Stimulated activated CD8-positive, alpha-beta memory T cell treated with anti-CD3 and anti-CD28 coated beads, Interleukin-7, amount 100 ng/mL, for 4 hours (primary cell): ENCODE data around the gene TOMM40L.
"Not testable (repeated sequence)": the region's sequence is repeated elsewhere in the genome, so short reads cannot be mapped to it uniquely, and the experiment has no call there.

ENCODE experiments used
- DNase-seq, 2 donors: peaks; one replicate each; pipeline ENCODE4 v3.0.0-alpha.2; 2020; ENCODE audit warnings: low read depth in 2 of 2

The TOMM40L gene

DNA sequence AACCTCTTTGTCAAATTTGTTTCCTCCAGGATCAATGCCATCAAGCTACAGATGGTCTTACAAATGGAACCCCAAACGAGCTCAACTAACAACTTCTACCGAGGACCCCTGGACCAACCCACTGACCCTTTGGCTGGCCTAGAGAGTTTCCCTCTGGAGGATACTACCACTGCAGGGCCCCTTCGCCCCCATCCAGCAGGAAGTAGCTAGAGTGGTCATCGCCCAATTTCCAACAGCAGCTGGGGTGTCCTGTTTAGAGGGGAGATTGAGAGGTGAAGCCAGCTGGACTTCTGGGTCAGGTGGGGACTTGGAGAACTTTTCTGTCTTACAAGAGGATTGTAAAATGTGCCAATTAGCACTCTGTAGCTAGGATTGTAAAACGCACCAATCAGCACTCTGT, 31.2 kb downstream of the TOMM40L start:
- DNase-seq = not testable (repeated sequence)

DNA sequence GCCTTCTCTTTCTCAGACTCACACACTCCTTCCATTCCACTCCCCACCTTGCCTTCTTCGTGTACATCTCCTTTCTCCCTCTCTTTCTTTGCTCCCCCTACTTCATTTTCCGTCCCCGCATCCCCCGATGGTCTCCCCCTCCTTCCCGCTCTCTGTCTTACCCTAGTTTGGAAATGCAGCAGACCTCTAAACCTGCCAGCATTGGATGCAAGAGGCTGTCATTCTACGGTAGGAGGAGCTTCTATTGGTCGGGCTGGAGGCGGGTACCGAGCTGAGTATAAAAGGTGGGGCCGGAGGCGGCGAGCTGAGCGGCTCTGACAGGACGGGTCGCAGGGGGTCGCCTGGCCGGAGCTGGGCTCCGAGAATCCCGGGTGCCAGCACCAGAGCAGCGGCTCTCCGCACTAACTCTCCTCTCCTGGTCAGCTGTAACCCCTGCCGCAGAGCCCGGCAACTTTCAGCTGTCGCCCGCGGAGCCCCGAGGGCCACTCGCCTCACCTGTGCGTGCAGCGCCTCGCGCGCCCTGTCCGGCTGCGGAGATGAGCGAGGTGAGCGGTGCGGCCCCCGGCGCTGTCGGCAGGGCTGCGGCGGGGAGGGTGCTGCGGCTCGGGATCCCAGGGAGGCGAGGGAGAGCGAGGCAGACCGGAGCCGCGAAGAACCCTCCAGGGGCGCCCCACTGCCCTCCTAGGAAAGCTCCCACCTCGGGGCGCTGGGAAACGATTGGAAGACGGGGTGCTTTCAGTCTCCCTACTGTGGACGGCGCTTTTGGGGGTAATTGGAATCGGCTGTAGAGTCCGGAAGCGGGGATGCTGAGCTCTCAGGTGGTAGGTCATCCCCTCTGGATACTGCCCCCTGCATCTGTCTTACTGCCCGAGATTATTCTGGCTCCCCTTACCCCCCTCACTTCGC, 32.8 kb downstream of the TOMM40L start, which contains the start of gene PCP4L1:
PCP4L1 (plus strand) TSS at position 307 of the 906 bp plus-strand sequence; CDS start at position 537, 230 bp downstream.
- peak in 1 of 2 donors; percentile 13 for DNase-seq

DNA sequence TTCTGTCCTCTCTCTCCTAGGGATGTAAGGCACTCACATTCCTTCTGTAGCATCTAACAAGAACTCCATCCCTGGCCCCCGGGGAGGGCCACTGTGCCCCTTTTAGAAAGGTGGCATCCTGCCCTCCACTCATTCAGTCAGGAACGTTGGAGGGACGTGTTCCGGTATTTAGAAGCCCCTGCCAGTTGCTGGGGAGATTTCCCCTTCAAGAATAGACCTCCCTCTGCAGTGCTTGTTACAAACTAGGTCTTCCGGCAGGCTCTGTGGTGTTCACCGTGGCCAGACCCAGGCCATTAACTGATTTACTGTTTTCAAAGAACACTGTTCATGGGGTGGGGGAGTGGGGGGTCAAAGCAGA, 33.5 kb downstream of the TOMM40L start:
- DNase-seq = no peak

DNA sequence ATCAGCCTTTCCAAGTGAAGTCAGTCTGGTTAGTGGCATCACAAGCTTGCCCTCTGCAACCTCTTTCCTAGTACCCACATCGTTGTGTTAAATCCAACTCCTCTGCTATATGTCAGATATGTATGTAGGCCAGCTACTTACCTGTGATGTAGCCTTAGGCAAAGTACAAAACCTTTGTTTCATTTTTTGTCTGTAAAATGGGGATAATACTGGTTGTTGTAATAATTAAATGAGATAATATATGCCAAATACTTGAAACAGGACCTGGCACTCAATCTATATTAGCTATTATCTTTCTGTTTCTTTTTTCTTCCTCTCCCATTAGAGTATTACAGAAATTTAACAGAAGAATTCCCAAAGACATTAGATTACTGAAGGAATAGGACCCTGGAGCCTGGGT, 33.9 kb downstream of the TOMM40L start:
- no peak for DNase-seq

DNA sequence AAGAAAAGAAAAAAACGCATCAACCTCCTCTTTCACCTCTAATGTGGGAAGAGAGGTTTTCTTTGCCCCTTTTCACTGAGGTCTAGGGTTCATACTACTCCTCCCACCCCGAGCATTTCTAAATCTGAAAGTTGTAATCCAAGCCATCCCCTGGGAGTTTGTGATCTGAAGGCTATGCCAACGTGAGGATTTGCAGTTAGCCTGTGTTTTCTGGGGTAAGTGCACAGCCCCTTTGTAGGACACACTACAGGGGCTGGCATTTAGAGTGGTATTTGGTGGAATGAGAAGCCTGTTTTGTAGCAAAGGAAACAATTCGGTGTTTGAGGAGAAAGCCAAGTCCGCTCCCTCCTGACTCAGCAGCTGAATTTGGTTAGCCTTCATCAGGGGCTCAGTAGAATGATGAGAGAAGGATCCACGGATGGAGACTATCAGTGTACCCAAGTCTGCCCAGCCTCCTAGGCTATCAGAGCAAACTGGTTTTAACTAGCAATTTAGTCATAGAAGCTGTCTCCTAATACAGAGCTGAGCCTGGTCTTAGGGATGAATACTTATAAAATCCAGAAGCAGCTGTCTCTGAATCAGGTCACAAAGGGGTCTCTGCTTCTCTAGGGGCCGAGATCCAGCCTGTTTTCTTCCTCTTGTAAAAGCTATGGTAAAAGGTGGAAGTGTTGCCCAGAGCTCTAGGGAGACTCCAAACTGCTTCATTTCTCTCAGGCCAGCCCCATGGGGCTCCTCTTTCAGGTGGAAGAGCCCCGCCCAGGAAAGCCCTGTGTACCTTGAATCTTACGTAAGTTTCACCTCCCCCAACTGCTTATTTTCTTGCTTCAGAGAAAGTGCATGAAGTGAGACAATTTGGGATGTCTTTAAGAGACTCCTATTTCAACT, 34.8 kb downstream of the TOMM40L start:
- no peak for DNase-seq

DNA sequence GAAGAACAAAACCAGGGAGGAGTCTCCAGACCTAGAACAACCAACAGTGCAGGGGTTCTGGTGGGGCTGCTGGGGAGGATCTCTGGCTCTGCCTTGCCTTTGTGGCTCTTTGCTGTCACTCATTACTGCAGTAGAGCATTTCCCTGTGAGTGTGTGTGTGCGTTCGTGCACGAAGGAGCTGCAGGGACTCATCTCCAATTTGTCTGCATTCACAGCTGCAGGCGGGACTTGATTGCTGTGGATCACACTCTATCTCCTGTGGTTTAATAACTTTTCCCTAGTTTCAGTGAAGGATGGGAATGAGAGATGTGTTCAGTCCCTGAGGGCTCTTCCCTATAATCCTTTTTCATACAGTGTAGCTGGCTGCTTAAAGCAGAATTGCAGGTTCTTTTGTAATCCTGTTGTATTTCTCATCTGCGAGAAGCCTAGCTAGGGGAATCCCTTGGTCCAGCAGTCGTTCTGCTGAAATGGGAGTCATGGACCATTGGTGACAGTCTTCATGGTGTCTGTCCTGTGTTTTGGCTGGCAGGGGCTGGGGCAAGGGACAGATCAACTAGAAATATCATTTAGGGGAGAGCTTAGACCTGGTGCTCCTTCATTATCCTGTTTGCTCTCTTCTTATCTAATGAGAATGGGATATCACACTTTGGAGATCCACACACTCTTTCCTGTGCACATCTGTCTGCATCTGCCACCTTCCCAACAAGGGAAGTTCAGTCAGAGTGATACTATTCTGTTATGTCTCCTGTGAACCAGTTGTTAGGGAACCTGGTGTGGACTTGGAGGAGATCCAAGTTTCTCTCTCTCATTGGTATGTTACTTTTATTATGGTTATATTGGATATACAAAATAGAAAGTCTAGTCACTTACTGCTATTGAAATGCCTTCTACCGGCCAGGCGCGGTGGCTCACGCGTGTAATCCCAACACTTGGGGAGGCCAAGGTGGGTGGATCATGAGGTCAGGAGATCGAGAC, 35.7 kb downstream of the TOMM40L start:
- DNase-seq = no peak

DNA sequence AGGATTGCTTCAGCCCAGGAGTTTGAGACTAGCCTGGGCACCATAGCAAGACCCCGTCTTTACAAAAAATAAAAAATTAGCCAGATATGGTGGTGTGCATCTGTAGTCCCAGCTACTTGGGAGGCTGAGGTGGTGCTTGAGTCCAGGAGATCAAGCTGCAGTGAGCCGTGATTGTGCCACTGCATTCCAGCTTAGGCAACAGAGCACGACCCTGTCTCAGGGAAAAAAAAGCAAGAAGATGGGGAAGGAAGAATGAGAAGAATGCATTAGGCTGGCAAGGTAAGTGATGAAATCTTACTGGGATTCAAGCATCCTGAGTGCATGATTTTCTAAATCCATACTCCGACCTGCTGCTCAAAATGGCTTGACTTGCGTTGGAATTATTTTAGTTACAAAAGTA, 39.4 kb downstream of the TOMM40L start:
- no peak for DNase-seq

DNA sequence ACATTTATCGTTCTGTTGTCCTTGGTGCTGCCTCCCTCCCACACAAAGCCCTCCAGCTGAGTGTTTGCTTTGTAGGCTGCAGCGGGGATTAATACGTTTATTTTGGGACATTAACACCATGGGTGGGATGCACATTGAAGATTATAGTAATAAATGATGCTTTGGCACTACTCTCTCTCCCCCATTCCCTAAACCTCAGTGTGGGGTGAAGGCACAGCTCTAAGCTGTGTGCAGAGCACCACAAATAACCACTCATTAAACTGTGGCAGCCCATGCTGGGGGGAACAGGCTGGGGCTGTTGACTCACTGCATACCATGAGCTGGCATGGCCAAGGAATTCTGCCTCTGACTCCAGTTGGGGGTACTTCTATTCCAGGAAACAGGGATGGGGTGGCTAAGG, 40.3 kb downstream of the TOMM40L start:
- DNase-seq = no peak

DNA sequence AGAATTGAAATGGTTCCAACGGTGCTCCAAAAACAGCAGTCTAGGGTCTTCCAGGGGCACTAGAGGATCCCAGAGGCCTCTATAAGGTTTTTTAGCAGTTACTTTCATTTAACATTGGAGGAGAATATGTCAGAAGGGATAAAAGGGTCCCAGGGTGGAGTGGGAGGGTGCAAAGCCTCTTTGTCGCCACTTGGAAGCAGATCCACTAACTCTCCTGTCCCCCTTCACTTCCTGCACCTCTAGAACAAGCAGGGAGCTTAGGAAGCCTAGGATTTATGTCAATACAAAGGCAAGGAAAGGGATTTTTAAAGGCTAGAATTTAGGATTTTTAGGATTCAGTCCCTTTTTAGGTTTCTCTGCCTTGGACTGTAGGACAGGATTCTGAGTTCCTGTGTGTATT, 41.0 kb downstream of the TOMM40L start:
- no peak for DNase-seq

DNA sequence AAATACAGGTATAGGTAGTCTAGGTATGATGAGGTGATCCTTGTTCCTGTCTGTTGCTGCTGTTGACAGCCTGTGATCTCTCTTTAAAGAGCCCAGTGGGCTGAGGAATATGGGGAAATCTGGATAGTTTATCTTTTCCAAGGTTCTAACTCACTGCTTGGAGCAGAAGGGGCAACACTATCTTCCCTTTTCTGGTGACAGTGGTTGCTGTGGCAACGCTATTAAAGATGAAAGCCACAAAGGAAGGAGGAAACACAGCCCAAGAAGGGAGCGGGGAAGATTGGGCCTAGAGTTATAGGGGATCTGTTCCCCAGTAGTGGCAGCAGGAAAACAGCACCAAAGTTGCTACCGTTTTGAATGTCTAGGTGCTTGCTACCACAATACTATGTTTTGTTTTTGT, 41.5 kb downstream of the TOMM40L start:
- no peak for DNase-seq

DNA sequence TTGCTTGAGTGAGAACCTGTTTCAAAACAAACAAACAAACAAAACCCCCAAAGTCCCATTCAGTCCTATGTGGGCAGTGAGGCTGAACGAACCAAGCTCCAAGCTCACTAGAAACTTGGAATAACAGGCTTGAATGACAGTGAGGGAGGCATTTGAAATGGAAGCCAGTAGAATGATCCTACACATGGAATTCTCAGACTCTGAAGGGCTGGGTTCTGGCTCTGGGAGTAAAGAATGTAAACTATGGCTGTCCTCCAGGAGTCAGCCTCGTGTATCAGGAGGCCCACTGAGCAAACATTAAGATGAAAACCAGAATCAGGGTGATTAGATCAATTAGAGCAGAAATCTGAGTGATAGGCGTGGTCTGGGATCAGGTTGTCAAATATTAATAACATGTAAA, 47.5 kb downstream of the TOMM40L start:
- DNase-seq = no peak

DNA sequence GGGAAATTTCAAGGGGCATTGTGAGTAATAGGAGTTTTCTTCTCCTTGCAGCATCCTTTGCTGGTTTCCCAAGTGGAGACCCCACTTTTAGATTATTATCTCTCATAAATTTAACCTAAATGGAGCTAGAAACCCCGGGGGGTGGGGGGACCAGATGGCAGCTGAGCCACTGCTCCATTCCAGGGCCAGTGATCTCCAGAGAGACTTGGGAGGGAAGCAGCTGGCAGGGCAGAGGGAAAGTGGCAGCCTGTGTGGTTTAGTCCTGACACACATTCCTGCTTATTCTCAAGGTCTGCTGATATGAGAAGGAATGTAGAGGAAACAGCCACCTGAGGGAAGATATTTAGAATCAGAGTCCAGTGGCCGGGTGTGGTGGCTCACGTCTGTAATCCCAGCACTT, 49.0 kb downstream of the TOMM40L start:
- no peak for DNase-seq
